Panc1 (cell line): ENCODE data around the gene SEMA5B. TPM values are rescaled to one million over a fixed set of nuclear protein-coding genes. Genes with fewer than 3 reads are reported as not detected.

Source experiments
- ATAC-seq: fragments of 200-7000 bp; cut with Tn5 transposase; 2 replicates; pipeline ENCODE4 v1.9.1; 2020; ENCODE audit warnings: mild to moderate bottlenecking, moderate library complexity
- BruUV-seq: library from RNA; stranded (reverse); fragments of 400-500 nt; replicated peaks from 2 replicates; lab custom pipeline; 2021; lab: Mats Ljungman, UMichigan
- CTCF ChIA-PET: fragments of 300-600 bp; sonication (Branson Sonifier 250); formaldehyde crosslinking; loops from one replicate; lab custom pipeline; 2022; ENCODE audit warnings: antibody characterized with exemption; lab: Charles Lee
- POLR2A ChIA-PET: fragments of 300-600 bp; sonication (Branson Sonifier 250); formaldehyde crosslinking; loops from one replicate; lab custom pipeline; 2022; ENCODE audit warnings: antibody characterized with exemption; lab: Charles Lee
- DNase-seq: peaks from one replicate; pipeline ENCODE4 v3.0.0-alpha.2; 2010; ENCODE audit warnings: low read depth, low spot score
- H3K27ac ChIP-seq: 2 replicates; pipeline ENCODE4 v1.5.1; 2011; ENCODE audit warnings: mild to moderate bottlenecking, low read length, inconsistent platforms
- H3K27me3 ChIP-seq: fragments of 200-500 bp; sonication (Bioruptor generic); 2 replicates; pipeline ENCODE4 v1.6.0; 2014; ENCODE audit warnings: low read length, inconsistent platforms; ENCODE audit not compliant: control insufficient read depth, insufficient read depth
- H3K36me3 ChIP-seq: fragments of 200-500 bp; sonication (Bioruptor generic); 2 replicates; pipeline ENCODE4 v1.5.1; 2014; ENCODE audit warnings: inconsistent platforms, mild to moderate bottlenecking, low read length, moderate library complexity; ENCODE audit not compliant: control insufficient read depth, insufficient read depth
- H3K4me1 ChIP-seq: 2 replicates; pipeline ENCODE4 v1.5.1; 2011; ENCODE audit warnings: inconsistent platforms, mild to moderate bottlenecking, low read length, moderate library complexity; ENCODE audit not compliant: control insufficient read depth, insufficient read depth
- H3K4me3 ChIP-seq, 2 experiments: 2 replicates each; pipeline ENCODE4 v1.5.1; 2011 to 2012; ENCODE audit warnings: low read depth in 2 of 2, low read length in 2 of 2, mild to moderate bottlenecking in 2 of 2, inconsistent platforms in 1 of 2, moderate library complexity in 1 of 2
- H3K9me3 ChIP-seq: fragments of 200-500 bp; sonication (Bioruptor generic); 2 replicates; pipeline ENCODE4 v1.5.1; 2014; ENCODE audit warnings: low read depth, mild to moderate bottlenecking, inconsistent platforms, low read length, moderate library complexity; ENCODE audit not compliant: control insufficient read depth, insufficient read depth
- POLR2AphosphoS5 ChIP-seq: IDR thresholded peaks from 2 replicates; pipeline ENCODE4 v1.6.1; 2012; ENCODE audit warnings: mild to moderate bottlenecking, low read depth, low read length, moderate library complexity
- SIN3A ChIP-seq: IDR thresholded peaks from 2 replicates; pipeline ENCODE4 v1.6.1; 2012; ENCODE audit warnings: low read depth, mild to moderate bottlenecking, low read length, moderate library complexity, borderline replicate concordance; ENCODE audit not compliant: insufficient read depth
- TCF7L2 ChIP-seq: IDR thresholded peaks from 2 replicates; pipeline ENCODE4 v1.6.1; 2011; ENCODE audit warnings: mild to moderate bottlenecking, low read depth, low read length, inconsistent platforms
- in situ Hi-C: cut with HindIII; loops from 2 replicates; pipeline ENCODE4 v1.10.0; 2016; ENCODE audit warnings: low sequenced_read_pairs, low pct_unique_long_range_greater_than_20kb
- intact Hi-C: fragments of 100-400 bp; cut with micrococcal nuclease; formaldehyde crosslinking; loops from one replicate; pipeline ENCODE4 v1.10.0; 2022; ENCODE audit not compliant: unreplicated experiment
- total RNA-seq: library from RNA; stranded (reverse); gene quantifications from one replicate; pipeline ENCODE4 v1.2.1, GENCODE V29; 2021; ENCODE audit not compliant: unreplicated experiment
- TF ChIP-seq, protein P1 (sequence below): fragments of 450-650 bp; IDR thresholded peaks from 2 replicates; pipeline ENCODE4 v1.5.1; 2017; ENCODE audit warnings: mild to moderate bottlenecking
- TF ChIP-seq, protein P2 (sequence below), 2 experiments: IDR thresholded peaks; 2 replicates each; pipeline ENCODE4 v1.6.1; 2011 to 2012; ENCODE audit warnings: low read depth in 2 of 2, control low read depth in 1 of 2, low read length in 1 of 2, mild to moderate bottlenecking in 1 of 2, moderate library complexity in 1 of 2; ENCODE audit not compliant: insufficient read depth in 1 of 2

Gene SEMA5B
- total RNA-seq, 1 experiment from 2014 or later, result 1.2 TPM

DNA sequence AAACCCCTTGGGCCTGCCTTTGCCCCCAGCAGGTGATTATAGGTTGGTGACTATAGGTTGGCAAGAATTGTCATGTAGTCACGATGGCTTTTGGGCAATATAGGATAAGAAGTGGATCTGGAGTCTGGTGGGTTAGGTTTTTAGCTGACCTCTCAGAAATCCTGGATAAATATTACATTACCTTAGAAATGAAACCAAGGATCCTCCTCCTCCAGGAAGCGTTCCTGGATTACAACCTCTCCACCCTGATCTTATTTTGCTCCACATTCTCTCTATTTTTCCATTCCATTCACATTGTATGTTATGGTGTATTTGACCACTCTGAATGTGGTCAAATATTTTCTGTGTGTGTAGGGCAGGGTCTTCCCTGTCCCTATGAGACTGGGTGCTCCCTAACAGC is 82.3 kb downstream of the SEMA5B start:
- DNase-seq, result no peak
- intact Hi-C loops, result loop anchor here (5.0 kb wide), 1 partner anchor 312 kb away; no protein-coding TSS in a partner anchor
- ChIA-PET POLR2A (interaction anchor here (0.6 kb wide), 1 partner anchor 201 kb away, joined by 3 read pairs; no protein-coding TSS in a partner anchor), CTCF (no interaction called here)
- no peaks in the 10 kb centered on the region for H3K4me1 ChIP-seq
- no peak overlapping the region for H3K27ac ChIP-seq
- no peaks in the 10 kb centered on the region for H3K36me3 ChIP-seq
- no peak for TF ChIP-seq POLR2AphosphoS5
- TF ChIP-seq SIN3A, result no peak
- TF ChIP-seq, protein P1, sequence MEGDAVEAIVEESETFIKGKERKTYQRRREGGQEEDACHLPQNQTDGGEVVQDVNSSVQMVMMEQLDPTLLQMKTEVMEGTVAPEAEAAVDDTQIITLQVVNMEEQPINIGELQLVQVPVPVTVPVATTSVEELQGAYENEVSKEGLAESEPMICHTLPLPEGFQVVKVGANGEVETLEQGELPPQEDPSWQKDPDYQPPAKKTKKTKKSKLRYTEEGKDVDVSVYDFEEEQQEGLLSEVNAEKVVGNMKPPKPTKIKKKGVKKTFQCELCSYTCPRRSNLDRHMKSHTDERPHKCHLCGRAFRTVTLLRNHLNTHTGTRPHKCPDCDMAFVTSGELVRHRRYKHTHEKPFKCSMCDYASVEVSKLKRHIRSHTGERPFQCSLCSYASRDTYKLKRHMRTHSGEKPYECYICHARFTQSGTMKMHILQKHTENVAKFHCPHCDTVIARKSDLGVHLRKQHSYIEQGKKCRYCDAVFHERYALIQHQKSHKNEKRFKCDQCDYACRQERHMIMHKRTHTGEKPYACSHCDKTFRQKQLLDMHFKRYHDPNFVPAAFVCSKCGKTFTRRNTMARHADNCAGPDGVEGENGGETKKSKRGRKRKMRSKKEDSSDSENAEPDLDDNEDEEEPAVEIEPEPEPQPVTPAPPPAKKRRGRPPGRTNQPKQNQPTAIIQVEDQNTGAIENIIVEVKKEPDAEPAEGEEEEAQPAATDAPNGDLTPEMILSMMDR, result no peak
- TF ChIP-seq, protein P2, sequence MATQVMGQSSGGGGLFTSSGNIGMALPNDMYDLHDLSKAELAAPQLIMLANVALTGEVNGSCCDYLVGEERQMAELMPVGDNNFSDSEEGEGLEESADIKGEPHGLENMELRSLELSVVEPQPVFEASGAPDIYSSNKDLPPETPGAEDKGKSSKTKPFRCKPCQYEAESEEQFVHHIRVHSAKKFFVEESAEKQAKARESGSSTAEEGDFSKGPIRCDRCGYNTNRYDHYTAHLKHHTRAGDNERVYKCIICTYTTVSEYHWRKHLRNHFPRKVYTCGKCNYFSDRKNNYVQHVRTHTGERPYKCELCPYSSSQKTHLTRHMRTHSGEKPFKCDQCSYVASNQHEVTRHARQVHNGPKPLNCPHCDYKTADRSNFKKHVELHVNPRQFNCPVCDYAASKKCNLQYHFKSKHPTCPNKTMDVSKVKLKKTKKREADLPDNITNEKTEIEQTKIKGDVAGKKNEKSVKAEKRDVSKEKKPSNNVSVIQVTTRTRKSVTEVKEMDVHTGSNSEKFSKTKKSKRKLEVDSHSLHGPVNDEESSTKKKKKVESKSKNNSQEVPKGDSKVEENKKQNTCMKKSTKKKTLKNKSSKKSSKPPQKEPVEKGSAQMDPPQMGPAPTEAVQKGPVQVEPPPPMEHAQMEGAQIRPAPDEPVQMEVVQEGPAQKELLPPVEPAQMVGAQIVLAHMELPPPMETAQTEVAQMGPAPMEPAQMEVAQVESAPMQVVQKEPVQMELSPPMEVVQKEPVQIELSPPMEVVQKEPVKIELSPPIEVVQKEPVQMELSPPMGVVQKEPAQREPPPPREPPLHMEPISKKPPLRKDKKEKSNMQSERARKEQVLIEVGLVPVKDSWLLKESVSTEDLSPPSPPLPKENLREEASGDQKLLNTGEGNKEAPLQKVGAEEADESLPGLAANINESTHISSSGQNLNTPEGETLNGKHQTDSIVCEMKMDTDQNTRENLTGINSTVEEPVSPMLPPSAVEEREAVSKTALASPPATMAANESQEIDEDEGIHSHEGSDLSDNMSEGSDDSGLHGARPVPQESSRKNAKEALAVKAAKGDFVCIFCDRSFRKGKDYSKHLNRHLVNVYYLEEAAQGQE (IDR thresholded peaks at IDR 0.05; ENCODE audit: insufficient read depth in 1 of 2, low read depth in 2 of 2, low read length in 1 of 2), result no peak
- TF ChIP-seq TCF7L2, result no peak
- H3K27me3 ChIP-seq, result no peaks in the 10 kb centered on the region
- BruUV-seq, result no TSS peak
- H3K9me3 ChIP-seq, result no peaks in the 10 kb centered on the region
- in situ Hi-C loops, result no loop called here
- no peak overlapping the region for H3K4me3 ChIP-seq
- no peak for ATAC-seq

DNA sequence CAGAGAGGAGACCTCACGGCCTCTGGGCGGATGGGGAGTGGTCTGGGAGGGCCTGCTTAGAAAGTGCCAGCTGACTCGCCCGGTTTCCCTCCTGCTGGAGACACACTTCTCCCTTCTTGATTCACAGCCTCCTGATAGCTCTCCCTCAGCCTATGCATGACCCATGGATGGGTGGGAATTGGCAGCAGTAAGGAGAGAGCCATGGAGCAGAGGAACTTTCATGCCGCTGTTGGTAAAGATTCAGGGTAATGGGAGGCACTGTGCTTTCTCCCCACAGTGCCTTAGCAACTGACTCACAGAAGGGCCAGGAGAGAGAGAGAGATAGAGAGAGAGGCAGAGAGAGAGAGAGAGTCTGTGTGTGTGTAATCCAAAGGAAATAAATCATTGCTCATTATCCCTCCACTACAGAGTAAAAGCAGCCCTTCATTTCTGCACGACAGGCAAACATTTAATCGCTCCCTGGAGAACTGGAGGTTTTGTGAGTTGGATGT is 82.8 kb downstream of the SEMA5B start:
- no TSS peak for BruUV-seq
- in situ Hi-C loops, result no loop called here
- Histone ChIP-seq H3K9me3 (no peaks in the 10 kb centered on the region), H3K36me3 (no peaks in the 10 kb centered on the region), H3K4me3 (no peak overlapping the region), H3K27me3 (no peaks in the 10 kb centered on the region), H3K4me1 (no peaks in the 10 kb centered on the region), H3K27ac (no peak overlapping the region)
- no peak for ATAC-seq
- DNase-seq, result no peak
- ChIA-PET POLR2A (no interaction called here), CTCF (no interaction called here)
- TF ChIP-seq POLR2AphosphoS5 (no peak), SIN3A (no peak), TCF7L2 (no peak)
- TF ChIP-seq, protein P2 (IDR thresholded peaks at IDR 0.05; ENCODE audit: insufficient read depth in 1 of 2, low read depth in 2 of 2, low read length in 1 of 2), result no peak
- TF ChIP-seq, protein P1, result no peak
- intact Hi-C loops, result loop anchor here (5.0 kb wide), 1 partner anchor 313 kb away; no protein-coding TSS in a partner anchor
